ENCODE results near the gene SYNJ2. TPM values are rescaled to one million over a fixed set of nuclear protein-coding genes. Genes with fewer than 3 reads are reported as not detected.

Gene SYNJ2
- total RNA-seq, 1 donor = 19.2 TPM

DNA sequence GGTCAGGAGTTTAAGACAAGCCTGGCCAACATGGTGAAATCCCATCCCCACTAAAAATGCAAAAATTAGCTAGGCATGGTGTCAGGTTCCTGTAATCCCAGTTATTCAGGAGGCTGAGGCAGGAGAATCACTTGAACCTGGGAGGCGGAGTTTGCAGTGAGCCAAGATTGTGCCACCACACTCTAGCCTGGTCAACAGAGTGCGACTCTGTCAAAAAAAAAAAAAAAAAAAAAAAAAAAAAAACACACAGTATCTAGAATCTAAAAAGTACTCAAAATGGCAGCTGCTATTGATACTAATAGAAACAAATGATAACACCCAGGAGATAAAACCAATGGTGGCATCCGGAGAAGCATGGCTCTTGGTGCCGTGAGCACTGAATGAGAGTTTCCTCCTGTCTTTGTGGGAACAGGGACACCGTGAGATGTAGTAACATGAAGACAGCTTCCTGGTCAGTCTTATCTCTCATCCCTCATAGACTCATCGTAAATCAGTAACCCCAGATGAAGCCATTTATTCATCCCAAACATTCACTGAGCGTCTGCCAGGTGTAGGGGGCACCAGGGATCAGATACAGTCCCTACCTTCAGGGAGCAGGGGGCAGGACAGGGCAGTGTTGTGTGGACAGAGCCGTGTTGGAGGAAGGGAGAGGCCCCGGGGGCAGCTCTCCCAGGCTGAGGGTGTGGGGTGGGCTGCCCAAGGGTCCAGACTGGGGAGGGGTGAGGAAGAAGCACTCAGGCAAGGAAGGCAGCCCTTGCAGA is 66.1 kb downstream of the SYNJ2 start:
- Histone ChIP-seq H3K27me3 (ENCODE audit: insufficient read depth, low read length) (no peaks in the 10 kb centered on the region), H3K4me1 (ENCODE audit: insufficient read depth, low read length) (peaks cover 13% of the 10 kb centered on the region), H3K4me3 (ENCODE audit: low read length) (no peak overlapping the region), H3K9me3 (ENCODE audit: low read depth, low read length) (no peaks in the 10 kb centered on the region)

DNA sequence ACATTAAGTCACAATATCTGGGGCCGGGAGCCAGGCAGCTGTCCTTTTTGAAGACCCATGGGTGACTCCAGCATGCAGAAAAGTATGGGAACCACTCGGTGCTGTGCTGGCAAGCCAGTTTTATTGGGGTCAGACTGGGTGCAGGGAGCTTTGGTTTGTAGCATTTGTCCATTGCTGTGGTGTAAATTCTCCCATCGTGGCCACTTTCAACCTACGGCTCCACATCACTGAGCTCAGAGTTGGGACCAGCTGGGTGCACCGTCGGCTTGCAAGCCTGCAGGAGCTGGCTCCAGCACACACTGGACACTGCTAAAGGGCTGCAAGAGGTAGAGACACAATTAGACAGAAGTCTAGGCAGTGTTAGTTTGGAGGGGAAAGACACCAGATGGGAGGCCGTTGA is 66.9 kb downstream of the SYNJ2 start:
- H3K9me3 ChIP-seq (ENCODE audit: low read depth, low read length) = no peaks in the 10 kb centered on the region
- H3K27me3 ChIP-seq (ENCODE audit: insufficient read depth, low read length) = no peaks in the 10 kb centered on the region
- H3K4me1 ChIP-seq (ENCODE audit: insufficient read depth, low read length) = peaks cover 13% of the 10 kb centered on the region
- H3K4me3 ChIP-seq (ENCODE audit: low read length) = no peak overlapping the region

DNA sequence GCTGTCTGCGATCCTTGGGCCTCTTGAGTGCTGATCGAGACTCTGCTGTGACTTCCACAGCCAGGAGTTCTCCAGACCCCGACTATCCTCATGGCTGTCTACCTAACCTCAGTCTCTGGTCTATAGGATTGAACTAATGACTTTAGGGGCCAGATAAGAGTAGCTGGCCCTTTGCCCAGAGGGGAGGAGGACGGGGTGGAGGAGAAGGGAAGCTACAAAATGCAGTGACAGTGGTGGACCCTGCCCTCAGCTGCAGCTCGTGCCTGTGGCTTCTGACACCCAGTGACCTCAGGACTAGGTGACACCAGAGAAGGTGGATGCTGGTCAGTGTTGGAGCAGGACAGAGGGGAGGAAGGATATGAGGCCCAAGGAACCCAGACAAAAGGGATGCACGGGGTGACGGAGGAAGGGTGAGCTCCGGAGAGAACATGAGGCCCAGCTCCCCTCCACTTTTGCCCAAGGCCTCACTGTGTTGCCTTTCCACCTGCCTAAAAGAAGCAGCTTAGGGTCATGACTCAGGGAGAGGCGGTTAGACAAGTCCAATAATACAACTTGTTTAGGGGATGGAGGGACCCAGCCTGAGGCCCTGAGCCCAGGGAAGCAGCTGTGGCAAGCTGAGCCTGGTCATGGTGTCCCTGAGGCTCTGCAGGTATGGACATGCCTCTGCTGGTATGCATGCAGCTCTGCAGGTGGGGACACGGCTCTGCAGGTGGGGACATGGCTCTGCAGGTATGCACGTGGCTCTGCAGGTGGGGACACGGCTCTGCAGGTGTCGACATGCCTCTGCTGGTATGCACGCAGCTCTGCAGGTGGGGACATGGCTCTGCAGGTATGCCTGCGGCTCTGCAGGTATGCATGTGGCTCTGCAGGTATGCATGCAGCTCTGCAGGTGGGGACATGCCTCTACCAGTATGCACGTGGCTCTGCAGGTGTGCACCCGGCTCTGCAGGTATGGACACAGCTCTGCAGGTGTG is 67.7 kb downstream of the SYNJ2 start:
- Histone ChIP-seq H3K4me1 (ENCODE audit: insufficient read depth, low read length) (peaks cover 13% of the 10 kb centered on the region), H3K9me3 (ENCODE audit: low read depth, low read length) (no peaks in the 10 kb centered on the region), H3K4me3 (ENCODE audit: low read length) (no peak overlapping the region), H3K27me3 (ENCODE audit: insufficient read depth, low read length) (no peaks in the 10 kb centered on the region)

DNA sequence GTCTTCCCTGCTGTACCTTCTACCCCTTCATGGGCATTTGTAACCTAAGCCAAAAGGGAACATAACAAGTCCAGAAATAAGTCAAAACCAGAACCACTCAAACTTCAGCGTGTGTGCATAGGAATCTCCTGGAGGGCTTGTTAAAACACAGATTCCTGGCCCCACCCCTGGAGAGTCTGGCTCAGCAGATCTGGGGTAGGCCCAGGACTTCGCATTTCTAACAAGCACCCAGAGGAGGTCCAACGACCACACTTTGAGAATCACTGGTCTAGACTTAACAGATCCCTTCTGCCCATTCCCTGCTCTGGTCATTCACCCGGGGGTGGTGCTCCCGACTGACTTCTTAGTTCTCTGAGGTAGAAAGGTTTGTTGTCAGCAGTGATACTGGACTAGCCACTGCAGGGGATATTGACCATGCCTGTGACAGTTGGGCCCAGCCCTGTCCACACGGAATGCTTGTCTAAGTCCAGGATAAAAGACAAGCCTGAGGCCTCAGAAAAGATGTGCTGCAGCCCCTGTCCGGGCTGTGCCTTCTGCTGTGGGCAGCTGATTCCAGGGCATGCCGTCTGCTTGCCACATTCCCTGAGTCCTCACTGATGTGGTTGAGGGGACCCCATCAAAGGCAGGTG is 68.6 kb downstream of the SYNJ2 start:
- Histone ChIP-seq H3K9me3 (ENCODE audit: low read depth, low read length) (no peaks in the 10 kb centered on the region), H3K4me1 (ENCODE audit: insufficient read depth, low read length) (peaks cover 13% of the 10 kb centered on the region), H3K4me3 (ENCODE audit: low read length) (no peak overlapping the region), H3K27me3 (ENCODE audit: insufficient read depth, low read length) (no peaks in the 10 kb centered on the region)

DNA sequence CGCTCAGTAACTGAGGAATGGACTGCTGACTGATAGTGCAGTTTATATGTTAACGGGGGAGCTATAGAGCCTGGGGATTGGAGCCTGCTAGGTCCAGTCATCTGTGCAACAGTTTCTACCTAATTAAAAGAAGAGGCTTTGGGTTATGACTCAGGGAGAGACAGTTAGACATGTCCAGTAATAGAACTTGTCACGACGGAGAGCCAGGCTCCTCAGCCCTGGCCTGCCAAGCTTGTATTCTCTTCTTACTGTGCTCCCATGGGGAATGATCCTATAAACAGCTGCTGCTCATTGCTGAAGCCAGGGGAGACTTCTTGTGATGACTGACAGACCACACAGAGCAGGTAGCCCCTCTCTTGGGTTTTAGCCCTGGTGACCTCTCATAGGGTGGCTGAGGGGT is 69.3 kb downstream of the SYNJ2 start:
- H3K9me3 ChIP-seq (ENCODE audit: low read depth, low read length) = no peaks in the 10 kb centered on the region
- no peak overlapping the region for H3K4me3 ChIP-seq (ENCODE audit: low read length)
- no peaks in the 10 kb centered on the region for H3K27me3 ChIP-seq (ENCODE audit: insufficient read depth, low read length)

DNA sequence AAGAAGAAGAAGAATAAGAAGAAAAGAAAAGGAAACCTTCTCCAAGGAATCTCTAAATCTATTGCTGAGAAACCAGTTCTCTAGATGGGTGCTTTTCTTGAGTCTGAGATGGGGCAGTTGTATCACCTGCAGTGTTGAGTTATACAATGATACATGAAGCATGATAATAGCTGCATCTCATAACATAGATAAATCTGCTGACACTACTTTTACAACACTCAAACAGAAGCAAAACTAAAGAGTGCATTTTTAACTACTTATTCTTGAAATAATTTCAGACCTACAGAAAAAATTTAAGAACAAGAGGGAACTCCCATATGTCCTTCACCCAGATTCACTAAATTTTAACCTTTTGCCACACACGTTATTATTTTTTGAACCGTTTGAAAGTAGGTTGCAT is 70.3 kb downstream of the SYNJ2 start:
- no peaks in the 10 kb centered on the region for H3K9me3 ChIP-seq (ENCODE audit: low read depth, low read length)
- H3K4me1 ChIP-seq (ENCODE audit: insufficient read depth, low read length) = peaks cover 8% of the 10 kb centered on the region
- H3K27me3 ChIP-seq (ENCODE audit: insufficient read depth, low read length) = no peaks in the 10 kb centered on the region
- H3K4me3 ChIP-seq (ENCODE audit: low read length) = no peak overlapping the region

More for the DNA sequence above, 69.3 kb downstream of the SYNJ2 start:
- H3K4me1 ChIP-seq (ENCODE audit: insufficient read depth, low read length) = peaks cover 13% of the 10 kb centered on the region

DNA sequence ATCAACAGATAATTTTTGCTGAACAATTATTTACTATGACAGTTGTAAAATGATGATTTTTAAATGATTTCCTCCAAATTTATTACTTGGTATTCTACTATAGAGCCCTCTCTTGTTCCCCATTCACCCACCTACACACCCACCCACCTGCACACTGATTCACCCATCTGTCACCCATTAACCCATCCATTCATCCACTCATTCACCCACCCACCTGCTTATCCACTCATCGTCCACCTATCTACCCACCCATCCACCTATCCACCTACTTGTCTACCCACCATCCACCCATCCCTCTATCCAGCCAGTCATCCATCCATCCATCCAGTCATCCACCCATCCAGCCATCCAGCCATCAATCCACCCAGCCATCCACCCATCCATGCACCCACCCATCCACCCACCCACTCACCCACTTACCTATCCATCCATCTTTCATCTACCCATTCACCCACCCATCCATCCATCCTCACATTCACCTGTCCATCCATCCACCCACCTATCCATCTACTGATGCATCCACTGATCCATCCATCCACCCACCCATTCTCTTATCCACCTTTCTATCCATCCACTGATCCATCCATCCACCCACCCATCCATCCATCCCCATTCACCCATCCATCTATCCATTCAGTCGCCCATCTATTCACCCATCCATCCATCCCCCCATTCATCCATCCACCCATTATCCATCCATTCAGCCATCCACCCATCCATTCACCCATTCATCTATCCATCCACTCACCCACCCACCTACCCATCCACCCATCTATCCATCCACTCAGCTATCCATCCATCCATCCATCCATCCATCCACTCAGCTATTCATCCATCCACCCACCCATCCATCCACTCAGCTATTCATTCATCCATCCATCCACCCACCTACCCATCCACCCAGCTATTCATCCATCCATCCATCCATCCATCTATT is 72.0 kb downstream of the SYNJ2 start:
- Histone ChIP-seq H3K4me1 (ENCODE audit: insufficient read depth, low read length) (peaks cover 16% of the 10 kb centered on the region), H3K9me3 (ENCODE audit: low read depth, low read length) (no peaks in the 10 kb centered on the region), H3K27me3 (ENCODE audit: insufficient read depth, low read length) (no peaks in the 10 kb centered on the region), H3K4me3 (ENCODE audit: low read length) (no peak overlapping the region)

DNA sequence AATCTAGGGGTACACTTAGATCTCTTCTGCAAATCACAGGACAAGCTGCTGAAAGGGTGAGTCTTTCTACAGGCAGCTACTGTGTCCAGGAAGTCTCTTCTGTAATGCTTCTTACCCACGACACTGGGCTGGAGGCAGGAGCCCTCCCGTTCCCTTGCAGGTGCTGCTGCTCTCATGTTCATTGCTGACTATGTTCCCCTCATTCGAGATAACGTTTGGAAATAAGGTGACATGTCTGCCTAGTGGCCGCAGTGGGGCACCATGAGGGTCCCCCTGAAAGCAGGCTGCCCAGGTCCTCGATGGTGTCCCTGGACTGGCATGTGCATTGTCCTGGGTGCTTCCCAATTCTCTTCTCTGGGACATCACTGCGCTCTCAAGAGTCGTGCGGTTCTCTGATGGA is 74.7 kb downstream of the SYNJ2 start:
- no peaks in the 10 kb centered on the region for H3K9me3 ChIP-seq (ENCODE audit: low read depth, low read length)
- H3K27me3 ChIP-seq (ENCODE audit: insufficient read depth, low read length) = no peaks in the 10 kb centered on the region
- H3K4me1 ChIP-seq (ENCODE audit: insufficient read depth, low read length) = peaks cover 32% of the 10 kb centered on the region
- no peak overlapping the region for H3K4me3 ChIP-seq (ENCODE audit: low read length)

DNA sequence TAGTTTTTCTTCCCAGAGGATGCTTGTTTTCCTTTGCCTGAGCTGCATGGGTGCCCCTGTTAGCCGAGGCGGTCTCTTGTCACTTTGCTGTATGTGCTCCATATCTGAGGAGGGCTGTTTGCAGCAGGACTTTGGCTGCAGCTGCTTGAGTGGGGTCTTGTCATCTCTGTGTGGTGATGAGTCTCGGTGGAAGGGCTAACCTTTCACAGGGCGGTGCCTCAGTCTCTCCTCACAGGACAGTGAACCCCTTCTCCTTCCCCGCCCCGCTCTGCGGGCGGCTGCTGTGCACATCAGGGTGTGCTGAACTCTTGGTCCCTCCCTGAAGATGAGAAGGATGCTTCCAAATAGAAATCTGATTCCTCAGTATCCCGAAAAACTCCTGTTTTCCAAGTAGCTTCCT is 75.1 kb downstream of the SYNJ2 start:
- Histone ChIP-seq H3K27me3 (ENCODE audit: insufficient read depth, low read length) (no peaks in the 10 kb centered on the region), H3K4me3 (ENCODE audit: low read length) (no peak overlapping the region), H3K9me3 (ENCODE audit: low read depth, low read length) (no peaks in the 10 kb centered on the region), H3K4me1 (ENCODE audit: insufficient read depth, low read length) (peaks cover 32% of the 10 kb centered on the region)

DNA sequence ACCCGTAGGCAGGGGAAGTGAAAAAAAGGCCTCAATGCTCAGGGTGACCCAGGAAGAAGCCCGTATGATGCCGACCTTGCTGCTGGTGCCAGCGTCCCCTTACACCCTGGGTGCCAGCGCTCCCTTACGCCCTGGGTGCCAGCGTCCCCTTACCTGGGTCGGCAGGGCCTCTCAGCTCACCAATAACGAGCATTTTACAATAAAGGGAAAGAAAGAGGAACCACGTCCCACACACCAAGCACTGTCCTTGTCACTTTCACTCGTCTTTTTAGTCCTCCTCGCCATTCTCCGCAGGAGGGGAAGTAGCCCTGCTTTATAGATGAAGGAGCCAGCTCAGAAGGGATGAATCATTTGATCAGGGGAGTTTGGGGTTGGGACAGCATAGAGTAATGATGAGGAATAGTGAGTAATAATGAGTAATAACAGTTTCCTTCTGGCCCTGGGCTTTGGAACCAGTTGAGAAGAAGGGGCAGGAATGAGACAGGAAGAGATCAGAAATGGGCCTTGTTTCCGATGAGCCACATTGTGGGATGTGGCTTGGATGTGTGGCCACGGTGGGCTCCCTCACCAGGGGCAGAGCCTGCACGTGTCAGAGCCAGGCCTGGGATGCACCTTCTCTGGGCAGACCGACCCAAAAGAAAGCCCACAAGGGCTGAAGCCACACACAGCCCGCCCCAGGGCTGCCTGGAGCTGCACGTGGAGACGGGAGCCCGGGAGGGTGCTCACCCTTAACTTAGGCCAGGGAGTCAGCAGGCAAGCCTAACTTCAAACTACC is 75.7 kb downstream of the SYNJ2 start:
- no peak overlapping the region for H3K4me3 ChIP-seq (ENCODE audit: low read length)
- H3K4me1 ChIP-seq (ENCODE audit: insufficient read depth, low read length) = peaks cover 32% of the 10 kb centered on the region
- H3K9me3 ChIP-seq (ENCODE audit: low read depth, low read length) = no peaks in the 10 kb centered on the region
- H3K27me3 ChIP-seq (ENCODE audit: insufficient read depth, low read length) = no peaks in the 10 kb centered on the region

DNA sequence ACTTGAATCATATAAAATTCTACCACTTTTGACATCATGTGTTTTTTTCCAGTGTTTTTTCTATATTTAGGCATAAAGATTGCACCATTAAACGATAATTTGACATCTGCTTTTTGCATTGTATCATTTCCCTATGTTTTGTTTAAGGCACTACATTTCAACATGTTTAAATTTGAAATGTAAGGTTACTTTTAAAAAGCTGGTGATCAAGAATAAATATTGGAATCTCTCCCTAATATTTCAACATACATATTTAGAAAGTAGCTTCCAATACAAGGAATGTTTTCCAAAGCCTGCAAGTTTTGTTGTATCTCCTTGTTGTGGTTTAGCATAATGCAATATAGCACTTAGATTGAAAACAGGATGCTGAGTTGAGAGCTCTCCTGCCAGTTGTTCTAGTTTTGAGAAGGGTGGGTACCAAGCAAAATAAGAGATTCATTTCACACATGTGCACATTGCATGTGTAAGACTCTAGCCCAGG is 76.5 kb downstream of the SYNJ2 start:
- H3K27me3 ChIP-seq (ENCODE audit: insufficient read depth, low read length) = no peaks in the 10 kb centered on the region
- no peaks in the 10 kb centered on the region for H3K9me3 ChIP-seq (ENCODE audit: low read depth, low read length)
- no peak overlapping the region for H3K4me3 ChIP-seq (ENCODE audit: low read length)
- H3K4me1 ChIP-seq (ENCODE audit: insufficient read depth, low read length) = peaks cover 32% of the 10 kb centered on the region

DNA sequence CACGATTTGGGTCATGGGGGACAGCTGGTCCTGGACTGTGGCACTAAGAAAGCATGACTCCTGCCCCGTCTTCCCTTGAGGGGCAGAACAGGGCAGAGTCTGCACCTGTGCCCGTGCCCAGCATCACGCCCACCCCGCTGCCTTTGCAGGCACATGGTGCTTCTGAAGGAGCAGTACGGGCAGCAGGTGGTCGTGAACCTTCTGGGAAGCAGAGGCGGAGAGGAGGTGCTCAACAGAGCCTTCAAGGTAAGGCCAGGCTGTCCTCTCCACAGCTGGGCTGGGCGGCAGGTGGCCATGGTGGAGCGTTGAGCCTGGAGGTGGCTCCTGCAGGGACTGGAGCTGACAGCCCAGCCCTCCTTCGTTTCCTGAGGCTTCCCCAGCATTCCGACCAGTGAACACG is 77.4 kb downstream of the SYNJ2 start:
- Histone ChIP-seq H3K4me1 (ENCODE audit: insufficient read depth, low read length) (peaks cover 32% of the 10 kb centered on the region), H3K4me3 (ENCODE audit: low read length) (no peak overlapping the region), H3K27me3 (ENCODE audit: insufficient read depth, low read length) (no peaks in the 10 kb centered on the region), H3K9me3 (ENCODE audit: low read depth, low read length) (no peaks in the 10 kb centered on the region)

- H3K9me3 ChIP-seq (ENCODE audit: low read depth, low read length) = no peaks in the 10 kb centered on the region
- no peak overlapping the region for H3K4me3 ChIP-seq (ENCODE audit: low read length)
- H3K27me3 ChIP-seq (ENCODE audit: insufficient read depth, low read length) = no peaks in the 10 kb centered on the region
- peaks cover 32% of the 10 kb centered on the region for H3K4me1 ChIP-seq (ENCODE audit: insufficient read depth, low read length)
Observed at GRCh38 chr6:158060455-158061360, 79.0 kb downstream of the SYNJ2 start.

Measured in mononuclear cell (primary cell).